ENCODE measurements around the gene DPYD.

The DPYD gene

GRCh38 chr1:97348599-97349265 lies 572.1 kb downstream of the DPYD start:
- Histone ChIP-seq H3K27ac (ENCODE audit: low read depth, low read length, poor library complexity, severe bottlenecking) (no peak overlapping the region), H3K4me2 (ENCODE audit: low read length) (no peak overlapping the region), H3K27me3 (ENCODE audit: insufficient read depth, low read length) (no peaks in the 10 kb centered on the region), H3F3A (ENCODE audit: insufficient read depth, low read length) (no peaks in the 10 kb centered on the region), H2AFZ (ENCODE audit: low read length) (no peak overlapping the region), H3K4me1 (ENCODE audit: insufficient read depth, low read length, severe bottlenecking) (peaks cover 7% of the 10 kb centered on the region), H3K9me2 (ENCODE audit: low read depth, low read length) (no peaks in the 10 kb centered on the region), H3K4me3 (ENCODE audit: low read depth, low read length, poor library complexity, severe bottlenecking) (no peak overlapping the region), H4K20me1 (ENCODE audit: insufficient read depth, low read length) (no peaks in the 10 kb centered on the region), H3K9me3 (ENCODE audit: low read length) (no peaks in the 10 kb centered on the region), H3K9ac (ENCODE audit: low read length) (no peak overlapping the region), H3K79me2 (ENCODE audit: insufficient read depth, low read length) (no peaks in the 10 kb centered on the region), H3K36me3 (ENCODE audit: insufficient read depth, low read length) (no peaks in the 10 kb centered on the region)
- no peak for TF ChIP-seq EZH2 (IDR thresholded peaks at IDR 0.05; ENCODE audit: borderline replicate concordance, low read length)
- no peak for TF ChIP-seq CTCF (IDR thresholded peaks at IDR 0.05; ENCODE audit: low read length)

- H4K20me1 ChIP-seq (ENCODE audit: insufficient read depth, low read length) = no peaks in the 10 kb centered on the region
- H3K4me3 ChIP-seq (ENCODE audit: low read depth, low read length, poor library complexity, severe bottlenecking) = no peak overlapping the region
- no peaks in the 10 kb centered on the region for H3K4me1 ChIP-seq (ENCODE audit: insufficient read depth, low read length, severe bottlenecking)
- no peaks in the 10 kb centered on the region for H3K79me2 ChIP-seq (ENCODE audit: insufficient read depth, low read length)
- H3K36me3 ChIP-seq (ENCODE audit: insufficient read depth, low read length) = no peaks in the 10 kb centered on the region
- no peaks in the 10 kb centered on the region for H3K9me2 ChIP-seq (ENCODE audit: low read depth, low read length)
- H3K9ac ChIP-seq (ENCODE audit: low read length) = no peak overlapping the region
- no peaks in the 10 kb centered on the region for H3K27me3 ChIP-seq (ENCODE audit: insufficient read depth, low read length)
- H2AFZ ChIP-seq (ENCODE audit: low read length) = no peak overlapping the region
- H3K27ac ChIP-seq (ENCODE audit: low read depth, low read length, poor library complexity, severe bottlenecking) = no peak overlapping the region
- no peak for TF ChIP-seq CTCF (IDR thresholded peaks at IDR 0.05; ENCODE audit: low read length)
- TF ChIP-seq EZH2 (IDR thresholded peaks at IDR 0.05; ENCODE audit: borderline replicate concordance, low read length) = no peak
- H3K9me3 ChIP-seq (ENCODE audit: low read length) = no peaks in the 10 kb centered on the region
- H3F3A ChIP-seq (ENCODE audit: insufficient read depth, low read length) = no peaks in the 10 kb centered on the region
- no peak overlapping the region for H3K4me2 ChIP-seq (ENCODE audit: low read length)
Measured at GRCh38 chr1:97340951-97341350, 579.9 kb downstream of the DPYD start.

- Histone ChIP-seq H3K79me2 (ENCODE audit: insufficient read depth, low read length) (no peaks in the 10 kb centered on the region), H3K4me2 (ENCODE audit: low read length) (no peak overlapping the region), H4K20me1 (ENCODE audit: insufficient read depth, low read length) (no peaks in the 10 kb centered on the region), H3K36me3 (ENCODE audit: insufficient read depth, low read length) (no peaks in the 10 kb centered on the region), H3K9me3 (ENCODE audit: low read length) (no peaks in the 10 kb centered on the region), H2AFZ (ENCODE audit: low read length) (no peak overlapping the region), H3K4me3 (ENCODE audit: low read depth, low read length, poor library complexity, severe bottlenecking) (no peak overlapping the region), H3K9ac (ENCODE audit: low read length) (no peak overlapping the region), H3F3A (ENCODE audit: insufficient read depth, low read length) (no peaks in the 10 kb centered on the region), H3K27ac (ENCODE audit: low read depth, low read length, poor library complexity, severe bottlenecking) (no peak overlapping the region), H3K9me2 (ENCODE audit: low read depth, low read length) (no peaks in the 10 kb centered on the region), H3K4me1 (ENCODE audit: insufficient read depth, low read length, severe bottlenecking) (no peaks in the 10 kb centered on the region), H3K27me3 (ENCODE audit: insufficient read depth, low read length) (no peaks in the 10 kb centered on the region)
- TF ChIP-seq EZH2 (IDR thresholded peaks at IDR 0.05; ENCODE audit: borderline replicate concordance, low read length) (no peak), CTCF (IDR thresholded peaks at IDR 0.05; ENCODE audit: low read length) (no peak)
Measured at GRCh38 chr1:97338347-97338746, 582.5 kb downstream of the DPYD start.

Measured in OCI-LY1 (cell line).